GM04504 (cell line): ENCODE data around the gene SCAMP1.

Experiments used
- DNase-seq: peaks from one replicate; pipeline ENCODE4 v3.0.0-alpha.2; 2012; ENCODE audit warnings: low read depth

The SCAMP1 gene

GRCh38 chr5:78492650-78493049 is 132.2 kb downstream of the SCAMP1 start:
- DNase-seq = no peak

GRCh38 chr5:78495800-78496199 is 135.4 kb downstream of the SCAMP1 start:
- no peak for DNase-seq

GRCh38 chr5:78496373-78496772 is 136.0 kb downstream of the SCAMP1 start:
- no peak for DNase-seq

GRCh38 chr5:78497573-78498533 is 137.4 kb downstream of the SCAMP1 start:
- DNase-seq = no peak

- no peak for DNase-seq
These were observed 139.1 kb downstream of the SCAMP1 start for GRCh38 chr5:78499485-78499884.

- no peak for DNase-seq
These were observed 139.6 kb downstream of the SCAMP1 start for GRCh38 chr5:78500028-78500427.

GRCh38 chr5:78500871-78501270 is 140.5 kb downstream of the SCAMP1 start:
- DNase-seq = no peak

- peak; percentile 70 for DNase-seq
These were observed 141.3 kb downstream of the SCAMP1 start for GRCh38 chr5:78501411-78502352.

GRCh38 chr5:78503958-78504653 is 143.7 kb downstream of the SCAMP1 start:
- no peak for DNase-seq

- DNase-seq = peak; percentile 100
These were observed 144.6 kb downstream of the SCAMP1 start for GRCh38 chr5:78504704-78505677.

DNA sequence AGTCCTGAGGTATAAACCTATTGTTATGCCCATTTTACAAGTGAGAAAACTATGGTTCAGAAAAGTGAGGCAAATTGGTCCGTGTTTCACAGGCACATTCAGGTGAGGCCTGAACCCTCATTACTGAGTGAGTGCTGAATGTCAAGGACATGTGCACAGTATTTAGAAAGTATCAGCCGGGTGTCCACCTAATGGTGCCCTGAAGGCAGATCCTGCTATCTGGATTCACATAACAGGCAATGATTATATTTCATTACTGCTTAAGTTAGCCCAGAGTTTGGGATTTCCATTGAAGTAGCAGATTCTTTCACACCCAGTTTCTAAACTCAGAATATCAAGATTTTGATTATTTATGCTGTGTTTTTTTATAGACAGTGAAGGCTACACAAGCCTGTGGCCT is 145.4 kb downstream of the SCAMP1 start:
- no peak for DNase-seq

DNA sequence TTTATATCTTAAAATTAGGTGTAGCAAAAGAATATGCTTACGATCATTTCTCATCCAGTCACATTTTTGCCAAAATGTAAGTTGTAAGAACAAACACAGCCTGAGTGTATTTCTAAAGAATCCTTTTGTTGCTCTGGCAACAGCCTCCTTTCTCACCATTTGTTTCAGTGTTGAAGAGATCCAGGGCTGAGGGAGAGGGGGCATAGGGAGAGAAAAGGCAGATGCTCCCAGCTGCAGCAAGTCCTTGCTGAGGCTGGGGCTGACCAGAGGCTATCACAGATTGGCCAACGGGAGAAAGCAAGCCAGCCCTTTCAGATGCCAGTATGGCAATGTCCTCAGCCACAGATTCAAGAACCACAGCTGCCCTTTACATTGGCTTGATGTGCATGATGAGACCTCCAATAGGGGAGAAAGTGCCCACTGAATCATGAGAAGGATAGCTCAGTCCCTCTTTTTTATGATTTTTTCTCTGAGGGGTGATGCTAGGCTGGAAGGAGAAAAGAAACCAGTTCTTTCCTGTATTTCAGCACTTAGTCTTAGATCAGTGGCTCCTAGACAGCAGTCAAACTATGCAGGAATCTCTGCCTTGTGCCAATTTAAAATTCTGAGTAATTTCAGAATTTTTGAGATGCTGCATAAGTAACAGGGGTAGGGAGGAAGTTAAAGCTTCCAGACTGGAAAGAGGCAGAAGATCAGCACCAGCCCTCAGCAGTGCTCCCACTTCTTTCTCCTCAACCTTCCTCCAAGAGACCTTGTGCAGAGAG is 146.0 kb downstream of the SCAMP1 start:
- DNase-seq = no peak

DNA sequence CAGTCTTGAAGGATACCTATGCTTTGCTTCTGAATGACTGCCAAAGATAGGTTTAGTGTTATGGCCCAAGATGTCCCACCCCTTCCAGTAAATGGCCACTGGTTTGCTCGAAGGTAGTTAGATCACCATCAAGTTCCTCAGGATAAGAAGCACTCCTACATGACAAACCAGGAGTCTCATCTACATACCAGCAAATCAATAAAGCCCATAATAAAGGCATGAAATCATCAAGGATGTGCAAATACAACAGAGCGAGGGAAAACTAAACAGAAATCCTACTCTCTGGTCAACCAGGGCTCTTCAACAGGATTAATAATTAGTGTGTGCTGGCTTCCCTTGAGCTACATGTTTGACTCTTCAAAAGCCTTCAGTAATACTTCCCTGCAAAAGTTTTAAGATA is 147.1 kb downstream of the SCAMP1 start:
- DNase-seq = no peak

DNA sequence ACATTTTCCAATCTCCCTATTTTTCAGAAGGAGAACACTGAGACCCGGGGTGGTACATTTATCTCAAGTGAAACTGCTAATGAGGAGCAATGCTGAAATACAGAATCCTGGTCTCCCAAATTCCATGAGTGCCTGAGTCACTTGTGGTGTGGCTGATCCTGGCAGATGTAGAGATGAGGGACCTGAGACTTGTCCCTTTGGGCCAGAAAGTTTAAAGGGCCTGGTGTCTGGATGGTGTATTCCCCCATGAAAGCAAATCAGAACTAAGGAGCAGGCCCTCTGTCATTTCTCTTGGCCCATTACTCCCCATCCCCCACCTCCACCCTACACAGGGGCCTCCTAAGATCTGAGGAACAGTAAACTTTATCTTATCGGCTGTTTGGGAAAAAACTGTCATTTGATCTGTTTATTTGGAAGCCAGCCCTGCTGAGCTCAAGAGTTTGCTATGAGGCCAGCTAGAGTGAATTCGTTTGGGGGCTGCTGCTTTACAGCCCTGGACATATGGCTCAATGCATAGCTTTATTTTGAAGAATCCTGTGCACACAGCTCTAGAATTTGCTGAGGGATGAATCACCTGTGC is 147.9 kb downstream of the SCAMP1 start:
- DNase-seq = no peak

- no peak for DNase-seq
These were observed 148.9 kb downstream of the SCAMP1 start for GRCh38 chr5:78509145-78509865.

GRCh38 chr5:78509884-78510769 is 149.7 kb downstream of the SCAMP1 start:
- no peak for DNase-seq

GRCh38 chr5:78511121-78511906 is 150.9 kb downstream of the SCAMP1 start:
- DNase-seq = no peak
